Neural progenitor cell (in vitro differentiated cells): ENCODE data around the gene AQP4. TPM values are rescaled to one million over a fixed set of nuclear protein-coding genes. Genes with fewer than 3 reads are reported as not detected.

Source experiments
- DNase-seq: peaks from one replicate; pipeline ENCODE4 v3.0.0-alpha.2; 2016; ENCODE audit warnings: low spot score
- H2AFZ ChIP-seq: fragments of 200-600 bp; sonication (generic); replicated peaks from 2 replicates; pipeline ENCODE4 v1.6.1; 2016; ENCODE audit warnings: antibody characterized with exemption
- H3F3A ChIP-seq: fragments of 200-600 bp; sonication (generic); 2 replicates; pipeline ENCODE4 v1.6.1; 2016; ENCODE audit warnings: antibody characterized with exemption, low read depth
- H3K27ac ChIP-seq: fragments of 200-600 bp; sonication (generic); 2 replicates; pipeline ENCODE4 v1.5.1; 2016; ENCODE audit warnings: mild to moderate bottlenecking
- H3K27me3 ChIP-seq: fragments of 200-600 bp; sonication (generic); 2 replicates; pipeline ENCODE4 v1.6.1; 2016; ENCODE audit warnings: mild to moderate bottlenecking, moderate library complexity
- H3K36me3 ChIP-seq: fragments of 200-600 bp; sonication (generic); 2 replicates; pipeline ENCODE4 v1.5.1; 2016
- H3K4me1 ChIP-seq: fragments of 200-600 bp; sonication (generic); 2 replicates; pipeline ENCODE4 v1.6.1; 2016; ENCODE audit warnings: mixed run types
- H3K4me2 ChIP-seq: fragments of 200-600 bp; sonication (generic); 2 replicates; pipeline ENCODE4 v1.6.1; 2016
- H3K4me3 ChIP-seq: fragments of 200-600 bp; sonication (generic); 2 replicates; pipeline ENCODE4 v1.5.1; 2016
- H3K79me2 ChIP-seq: fragments of 200-600 bp; sonication (generic); 2 replicates; pipeline ENCODE4 v1.6.1; 2016; ENCODE audit warnings: low read depth
- H3K9ac ChIP-seq: fragments of 200-600 bp; sonication (generic); 2 replicates; pipeline ENCODE4 v1.6.1; 2016
- H3K9me3 ChIP-seq: fragments of 200-600 bp; sonication (generic); 2 replicates; pipeline ENCODE4 v1.5.1; 2016; ENCODE audit warnings: low read depth
- H4K20me1 ChIP-seq: fragments of 200-600 bp; sonication (generic); 2 replicates; pipeline ENCODE4 v1.6.1; 2016; ENCODE audit warnings: low read depth
- H3K27ac Mint-ChIP-seq: 3 replicates; pipeline ENCODE4 v1.8.0; 2021; ENCODE audit warnings: mixed read lengths
- H3K27me3 Mint-ChIP-seq: 2 replicates; pipeline ENCODE4 v1.8.0; 2022; ENCODE audit warnings: low read depth, mild to moderate bottlenecking, inconsistent platforms, moderate library complexity, mixed read lengths; ENCODE audit not compliant: insufficient read depth
- H3K36me3 Mint-ChIP-seq: 3 replicates; pipeline ENCODE4 v1.8.0; 2021; ENCODE audit warnings: mixed read lengths
- H3K4me1 Mint-ChIP-seq: 3 replicates; pipeline ENCODE4 v1.8.0; 2021; ENCODE audit warnings: mixed read lengths
- H3K4me3 Mint-ChIP-seq: 3 replicates; pipeline ENCODE4 v1.8.0; 2021; ENCODE audit warnings: mild to moderate bottlenecking, moderate library complexity, mixed read lengths
- H3K9me3 Mint-ChIP-seq: 3 replicates; pipeline ENCODE4 v1.8.0; 2020; ENCODE audit warnings: mixed read lengths
- EZH2 ChIP-seq: fragments of 200-600 bp; sonication (generic); IDR thresholded peaks from 2 replicates; pipeline ENCODE4 v1.6.1; 2017; ENCODE audit warnings: antibody characterized with exemption, mild to moderate bottlenecking, moderate library complexity
- EZH2phosphoT487 ChIP-seq: fragments of 200-600 bp; sonication (generic); IDR thresholded peaks from 2 replicates; pipeline ENCODE4 v1.6.1; 2017; ENCODE audit warnings: antibody characterized with exemption
- total RNA-seq: library from RNA; depleted of rRNA; stranded (reverse); fragments of >200 nt; gene quantifications from 2 replicates; pipeline ENCODE4 v1.2.3, GENCODE V29; 2015; ENCODE audit warnings: low replicate concordance
- TF ChIP-seq, protein P1 (sequence below): fragments of 200-600 bp; sonication (generic); IDR thresholded peaks from 2 replicates; pipeline ENCODE4 v1.5.1; 2017; ENCODE audit warnings: antibody characterized with exemption, mild to moderate bottlenecking

Gene AQP4
- total RNA-seq, 1 donor from 2014 or later: 0.09 TPM

DNA sequence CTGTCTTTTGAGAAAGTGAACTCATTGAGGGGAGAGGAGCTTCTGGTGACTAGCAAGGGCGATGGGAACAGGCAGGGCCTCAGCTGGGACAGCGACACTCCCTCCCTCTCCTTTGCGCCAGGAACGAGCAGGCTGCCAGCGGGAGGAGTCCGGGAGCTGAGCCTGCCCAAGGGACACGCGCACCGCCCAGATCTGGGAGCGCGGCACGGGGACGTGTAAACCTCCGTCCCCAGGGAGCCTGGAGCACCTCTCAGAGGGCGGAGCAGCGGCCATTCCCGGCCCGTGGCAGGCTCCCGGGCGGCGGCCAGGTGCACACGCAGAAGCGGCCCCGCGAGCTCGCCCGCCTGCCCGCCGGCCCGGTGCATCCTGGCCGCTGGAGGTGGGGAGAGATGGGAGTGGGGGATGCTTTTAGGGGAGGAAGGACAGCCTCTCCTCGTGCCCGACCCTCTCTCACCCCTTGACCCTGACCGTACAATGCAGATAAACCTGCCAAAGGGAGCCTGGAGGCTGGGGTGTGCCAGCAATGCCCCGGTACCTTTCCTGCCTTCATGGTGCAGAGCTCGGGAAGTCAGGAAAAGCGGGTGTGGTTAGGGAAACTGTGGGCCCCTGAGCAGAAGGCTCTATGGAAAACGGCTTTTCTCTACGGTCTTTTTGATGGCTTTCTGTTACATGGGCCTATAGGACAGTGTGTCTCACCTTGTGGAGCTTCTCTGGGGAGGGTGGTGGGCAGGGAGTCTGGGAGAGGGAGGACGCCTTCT lies 2.2 kb downstream of the AQP4 start:
- H3K4me3 Mint-ChIP-seq: peak overlapping the region; percentile 85
- no peaks in the 10 kb centered on the region for H3K36me3 Mint-ChIP-seq
- H4K20me1 ChIP-seq: no peaks in the 10 kb centered on the region
- H3K4me3 ChIP-seq: peak overlapping the region; percentile 51
- H3K4me1 Mint-ChIP-seq: peaks cover 44% of the 10 kb centered on the region
- H3K4me1 ChIP-seq: peaks cover 18% of the 10 kb centered on the region
- H3K79me2 ChIP-seq: no peaks in the 10 kb centered on the region
- H3K4me2 ChIP-seq: peak overlapping the region; percentile 83
- no peaks in the 10 kb centered on the region for H3K36me3 ChIP-seq
- peaks cover 6% of the 10 kb centered on the region for H3K27me3 Mint-ChIP-seq
- peaks cover 43% of the 10 kb centered on the region for H3K27me3 ChIP-seq
- H3F3A ChIP-seq: peaks cover 12% of the 10 kb centered on the region
- peak; percentile 71 for DNase-seq
- H3K9ac ChIP-seq: no peak overlapping the region
- no peaks in the 10 kb centered on the region for H3K9me3 Mint-ChIP-seq
- peak overlapping the region; percentile 90 for H2AFZ ChIP-seq
- no peaks in the 10 kb centered on the region for H3K9me3 ChIP-seq
- H3K27ac ChIP-seq: no peak overlapping the region
- TF ChIP-seq EZH2: peak; percentile 63
- TF ChIP-seq, protein P1, sequence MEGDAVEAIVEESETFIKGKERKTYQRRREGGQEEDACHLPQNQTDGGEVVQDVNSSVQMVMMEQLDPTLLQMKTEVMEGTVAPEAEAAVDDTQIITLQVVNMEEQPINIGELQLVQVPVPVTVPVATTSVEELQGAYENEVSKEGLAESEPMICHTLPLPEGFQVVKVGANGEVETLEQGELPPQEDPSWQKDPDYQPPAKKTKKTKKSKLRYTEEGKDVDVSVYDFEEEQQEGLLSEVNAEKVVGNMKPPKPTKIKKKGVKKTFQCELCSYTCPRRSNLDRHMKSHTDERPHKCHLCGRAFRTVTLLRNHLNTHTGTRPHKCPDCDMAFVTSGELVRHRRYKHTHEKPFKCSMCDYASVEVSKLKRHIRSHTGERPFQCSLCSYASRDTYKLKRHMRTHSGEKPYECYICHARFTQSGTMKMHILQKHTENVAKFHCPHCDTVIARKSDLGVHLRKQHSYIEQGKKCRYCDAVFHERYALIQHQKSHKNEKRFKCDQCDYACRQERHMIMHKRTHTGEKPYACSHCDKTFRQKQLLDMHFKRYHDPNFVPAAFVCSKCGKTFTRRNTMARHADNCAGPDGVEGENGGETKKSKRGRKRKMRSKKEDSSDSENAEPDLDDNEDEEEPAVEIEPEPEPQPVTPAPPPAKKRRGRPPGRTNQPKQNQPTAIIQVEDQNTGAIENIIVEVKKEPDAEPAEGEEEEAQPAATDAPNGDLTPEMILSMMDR: no peak
- peak overlapping the region; percentile 61 for H3K27ac Mint-ChIP-seq

DNA sequence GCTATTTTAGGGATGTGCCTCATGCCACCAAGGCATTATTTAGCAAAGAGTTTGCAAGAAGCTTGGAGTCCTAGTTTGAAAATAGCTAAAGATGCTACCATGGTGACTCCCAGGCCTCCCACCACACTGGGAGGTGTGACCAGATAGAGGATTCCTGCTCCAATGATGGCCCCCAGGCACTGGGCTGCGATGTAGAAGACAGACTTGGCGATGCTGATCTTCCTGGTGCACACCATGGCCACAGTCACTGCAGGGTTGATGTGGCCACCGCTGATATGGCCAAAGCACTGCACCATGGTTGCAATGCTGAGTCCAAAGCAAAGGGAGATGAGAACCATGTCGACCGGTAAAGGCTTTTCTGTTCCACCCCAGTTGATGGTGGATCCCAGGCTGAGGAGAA lies 3.4 kb downstream of the AQP4 start:
- no peak overlapping the region for H3K4me2 ChIP-seq
- Mint-ChIP-seq H3K36me3 (no peaks in the 10 kb centered on the region), H3K4me1 (peaks cover 36% of the 10 kb centered on the region), H3K27ac (no peak overlapping the region), H3K9me3 (no peaks in the 10 kb centered on the region), H3K4me3 (no peak overlapping the region), H3K27me3 (peaks cover 6% of the 10 kb centered on the region)
- H3K4me1 ChIP-seq: peaks cover 18% of the 10 kb centered on the region
- H3K9ac ChIP-seq: no peak overlapping the region
- no peak overlapping the region for H3K4me3 ChIP-seq
- TF ChIP-seq, protein P1: no peak
- no peak for TF ChIP-seq EZH2phosphoT487
- no peak overlapping the region for H2AFZ ChIP-seq
- no peaks in the 10 kb centered on the region for H3K36me3 ChIP-seq
- no peaks in the 10 kb centered on the region for H4K20me1 ChIP-seq
- peaks cover 12% of the 10 kb centered on the region for H3F3A ChIP-seq
- H3K27ac ChIP-seq: no peak overlapping the region
- DNase-seq: no peak
- no peaks in the 10 kb centered on the region for H3K9me3 ChIP-seq
- peaks cover 43% of the 10 kb centered on the region for H3K27me3 ChIP-seq
- H3K79me2 ChIP-seq: no peaks in the 10 kb centered on the region

DNA sequence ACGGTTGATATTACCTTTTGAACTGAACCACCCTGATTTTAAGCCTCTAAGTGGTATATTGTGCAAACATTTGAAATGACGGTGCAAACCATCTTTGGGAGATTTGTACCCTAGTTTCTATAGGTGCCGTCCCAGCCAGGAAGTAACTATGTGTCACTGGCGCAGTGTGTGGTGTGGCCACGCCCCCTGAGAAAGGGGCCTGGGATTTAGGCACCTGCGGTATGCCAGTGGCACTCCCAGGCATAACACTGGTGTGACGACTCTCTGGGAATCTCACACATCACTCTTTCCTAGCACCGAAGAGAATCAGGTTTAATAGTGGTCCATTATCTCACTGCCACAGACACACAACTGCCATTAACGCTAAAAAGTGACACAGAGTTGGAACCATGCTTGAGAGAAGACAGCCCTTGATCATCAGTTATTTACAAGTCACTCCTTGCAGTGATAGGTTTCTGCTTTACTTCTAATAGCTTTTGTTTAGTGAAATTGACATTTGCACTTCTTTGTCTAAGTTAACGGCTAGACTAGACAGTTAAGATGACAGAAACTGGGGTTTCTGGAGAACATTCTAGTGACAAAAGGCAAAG lies 11.1 kb downstream of the AQP4 start:
- H3K9ac ChIP-seq: no peak overlapping the region
- H3K36me3 ChIP-seq: no peaks in the 10 kb centered on the region
- H3K27ac ChIP-seq: no peak overlapping the region
- no peak overlapping the region for H3K4me2 ChIP-seq
- no peaks in the 10 kb centered on the region for H3K4me1 ChIP-seq
- no peaks in the 10 kb centered on the region for H3F3A ChIP-seq
- no peak overlapping the region for H2AFZ ChIP-seq
- Mint-ChIP-seq H3K4me3 (no peak overlapping the region), H3K9me3 (no peaks in the 10 kb centered on the region), H3K27ac (no peak overlapping the region), H3K27me3 (no peaks in the 10 kb centered on the region), H3K4me1 (peaks cover 3% of the 10 kb centered on the region), H3K36me3 (no peaks in the 10 kb centered on the region)
- no peaks in the 10 kb centered on the region for H3K27me3 ChIP-seq
- H4K20me1 ChIP-seq: no peaks in the 10 kb centered on the region
- H3K9me3 ChIP-seq: no peaks in the 10 kb centered on the region
- no peak for DNase-seq
- H3K4me3 ChIP-seq: no peak overlapping the region
- H3K79me2 ChIP-seq: no peaks in the 10 kb centered on the region
- no peak for TF ChIP-seq EZH2
- TF ChIP-seq, protein P1: no peak
- TF ChIP-seq EZH2phosphoT487: no peak
